Measurements from ENCODE around the gene P2RY12.
A peak's percentile ranks its signal among the peaks of the same experiment; 100 is the strongest.

The P2RY12 gene

GRCh38 chr3:151384741-151385174 is at the start of gene P2RY12:
Gene P2RY12, minus strand, starts transcription at chr3:151384753. Its CDS starts 45,908 bp downstream, at chr3:151338845.
- Histone ChIP-seq H3K36me3 (ENCODE audit: control insufficient read depth, insufficient read depth, low read length, severe bottlenecking) (peaks cover 3% of the 10 kb centered on the region), H3K27me3 (replicated peaks; ENCODE audit: control insufficient read depth, insufficient read depth, low read length) (no peaks in the 10 kb centered on the region)
- DNase-seq (ENCODE audit: low read depth) = no peak

GRCh38 chr3:151432616-151433372 is 48.2 kb upstream of the P2RY12 start:
- no peak for DNase-seq (ENCODE audit: low read depth)
- H3K9me3 ChIP-seq (ENCODE audit: control insufficient read depth, low read length) = no peaks in the 10 kb centered on the region

More at GRCh38 chr3:151384741-151385174, at the start of gene P2RY12:
- Histone ChIP-seq H3K9ac (ENCODE audit: low read length) (peak within 1 kb of the TSS; percentile 78), H3K4me3 (ENCODE audit: low read length) (peak within 1 kb of the TSS; percentile 81), H3K9me3 (ENCODE audit: control insufficient read depth, low read length) (no peaks in the 10 kb centered on the region), H3K4me1 (ENCODE audit: control insufficient read depth, insufficient read depth, low read length) (peaks cover 27% of the 10 kb centered on the region)

GRCh38 chr3:151431940-151432339 is 47.4 kb upstream of the P2RY12 start:
- Histone ChIP-seq H3K36me3 (ENCODE audit: control insufficient read depth, insufficient read depth, low read length, severe bottlenecking) (no peaks in the 10 kb centered on the region), H3K9me3 (ENCODE audit: control insufficient read depth, low read length) (no peaks in the 10 kb centered on the region), H3K27me3 (replicated peaks; ENCODE audit: control insufficient read depth, insufficient read depth, low read length) (no peaks in the 10 kb centered on the region), H3K4me1 (ENCODE audit: control insufficient read depth, insufficient read depth, low read length) (peaks cover 21% of the 10 kb centered on the region), H3K4me3 (ENCODE audit: low read length) (no peak overlapping the region), H3K9ac (ENCODE audit: low read length) (no peak overlapping the region)
- no peak for DNase-seq (ENCODE audit: low read depth)

More at GRCh38 chr3:151432616-151433372, 48.2 kb upstream of the P2RY12 start:
- no peak overlapping the region for H3K4me3 ChIP-seq (ENCODE audit: low read length)
- H3K36me3 ChIP-seq (ENCODE audit: control insufficient read depth, insufficient read depth, low read length, severe bottlenecking) = no peaks in the 10 kb centered on the region
- peaks cover 21% of the 10 kb centered on the region for H3K4me1 ChIP-seq (ENCODE audit: control insufficient read depth, insufficient read depth, low read length)
- H3K27me3 ChIP-seq (replicated peaks; ENCODE audit: control insufficient read depth, insufficient read depth, low read length) = no peaks in the 10 kb centered on the region
- no peak overlapping the region for H3K9ac ChIP-seq (ENCODE audit: low read length)

GRCh38 chr3:151430821-151431484 is 46.4 kb upstream of the P2RY12 start:
- Histone ChIP-seq H3K9ac (ENCODE audit: low read length) (no peak overlapping the region), H3K36me3 (ENCODE audit: control insufficient read depth, insufficient read depth, low read length, severe bottlenecking) (no peaks in the 10 kb centered on the region), H3K9me3 (ENCODE audit: control insufficient read depth, low read length) (no peaks in the 10 kb centered on the region), H3K27me3 (replicated peaks; ENCODE audit: control insufficient read depth, insufficient read depth, low read length) (no peaks in the 10 kb centered on the region), H3K4me3 (ENCODE audit: low read length) (no peak overlapping the region), H3K4me1 (ENCODE audit: control insufficient read depth, insufficient read depth, low read length) (peaks cover 21% of the 10 kb centered on the region)
- DNase-seq (ENCODE audit: low read depth) = peak; percentile 14

GRCh38 chr3:151428386-151428785 is 43.8 kb upstream of the P2RY12 start:
- peaks cover 10% of the 10 kb centered on the region for H3K4me1 ChIP-seq (ENCODE audit: control insufficient read depth, insufficient read depth, low read length)
- no peaks in the 10 kb centered on the region for H3K36me3 ChIP-seq (ENCODE audit: control insufficient read depth, insufficient read depth, low read length, severe bottlenecking)
- no peak overlapping the region for H3K9ac ChIP-seq (ENCODE audit: low read length)
- H3K4me3 ChIP-seq (ENCODE audit: low read length) = no peak overlapping the region
- no peaks in the 10 kb centered on the region for H3K9me3 ChIP-seq (ENCODE audit: control insufficient read depth, low read length)
- no peaks in the 10 kb centered on the region for H3K27me3 ChIP-seq (replicated peaks; ENCODE audit: control insufficient read depth, insufficient read depth, low read length)
- DNase-seq (ENCODE audit: low read depth) = no peak

- Histone ChIP-seq H3K36me3 (ENCODE audit: control insufficient read depth, insufficient read depth, low read length, severe bottlenecking) (no peaks in the 10 kb centered on the region), H3K4me3 (ENCODE audit: low read length) (no peak overlapping the region)
- no peak for DNase-seq (ENCODE audit: low read depth)
These were observed 41.7 kb upstream of the P2RY12 start for GRCh38 chr3:151426341-151426657.

GRCh38 chr3:151425627-151426340 is 41.2 kb upstream of the P2RY12 start:
- H3K27me3 ChIP-seq (replicated peaks; ENCODE audit: control insufficient read depth, insufficient read depth, low read length) = no peaks in the 10 kb centered on the region
- H3K36me3 ChIP-seq (ENCODE audit: control insufficient read depth, insufficient read depth, low read length, severe bottlenecking) = no peaks in the 10 kb centered on the region
- peak; percentile 19 for DNase-seq (ENCODE audit: low read depth)

More at GRCh38 chr3:151426341-151426657, 41.7 kb upstream of the P2RY12 start:
- Histone ChIP-seq H3K27me3 (replicated peaks; ENCODE audit: control insufficient read depth, insufficient read depth, low read length) (no peaks in the 10 kb centered on the region), H3K9me3 (ENCODE audit: control insufficient read depth, low read length) (no peaks in the 10 kb centered on the region), H3K9ac (ENCODE audit: low read length) (no peak overlapping the region), H3K4me1 (ENCODE audit: control insufficient read depth, insufficient read depth, low read length) (peaks cover 9% of the 10 kb centered on the region)

GRCh38 chr3:151423091-151423490 is 38.5 kb upstream of the P2RY12 start:
- DNase-seq (ENCODE audit: low read depth) = no peak
- Histone ChIP-seq H3K9ac (ENCODE audit: low read length) (no peak overlapping the region), H3K9me3 (ENCODE audit: control insufficient read depth, low read length) (no peaks in the 10 kb centered on the region), H3K4me3 (ENCODE audit: low read length) (no peak overlapping the region), H3K27me3 (replicated peaks; ENCODE audit: control insufficient read depth, insufficient read depth, low read length) (no peaks in the 10 kb centered on the region), H3K4me1 (ENCODE audit: control insufficient read depth, insufficient read depth, low read length) (peaks cover 11% of the 10 kb centered on the region), H3K36me3 (ENCODE audit: control insufficient read depth, insufficient read depth, low read length, severe bottlenecking) (no peaks in the 10 kb centered on the region)

More at GRCh38 chr3:151425627-151426340, 41.2 kb upstream of the P2RY12 start:
- H3K4me1 ChIP-seq (ENCODE audit: control insufficient read depth, insufficient read depth, low read length) = peaks cover 13% of the 10 kb centered on the region
- no peaks in the 10 kb centered on the region for H3K9me3 ChIP-seq (ENCODE audit: control insufficient read depth, low read length)
- H3K4me3 ChIP-seq (ENCODE audit: low read length) = no peak overlapping the region
- H3K9ac ChIP-seq (ENCODE audit: low read length) = no peak overlapping the region

GRCh38 chr3:151421938-151422337 is 37.4 kb upstream of the P2RY12 start:
- Histone ChIP-seq H3K36me3 (ENCODE audit: control insufficient read depth, insufficient read depth, low read length, severe bottlenecking) (no peaks in the 10 kb centered on the region), H3K9me3 (ENCODE audit: control insufficient read depth, low read length) (no peaks in the 10 kb centered on the region), H3K27me3 (replicated peaks; ENCODE audit: control insufficient read depth, insufficient read depth, low read length) (no peaks in the 10 kb centered on the region), H3K9ac (ENCODE audit: low read length) (no peak overlapping the region), H3K4me3 (ENCODE audit: low read length) (no peak overlapping the region), H3K4me1 (ENCODE audit: control insufficient read depth, insufficient read depth, low read length) (peaks cover 11% of the 10 kb centered on the region)
- no peak for DNase-seq (ENCODE audit: low read depth)

- Histone ChIP-seq H3K4me3 (ENCODE audit: low read length) (no peak overlapping the region), H3K9ac (ENCODE audit: low read length) (no peak overlapping the region), H3K4me1 (ENCODE audit: control insufficient read depth, insufficient read depth, low read length) (peaks cover 7% of the 10 kb centered on the region)
These were observed 35.3 kb upstream of the P2RY12 start for GRCh38 chr3:151419806-151420205.

GRCh38 chr3:151415289-151415688 is 30.7 kb upstream of the P2RY12 start:
- H3K9ac ChIP-seq (ENCODE audit: low read length) = no peak overlapping the region
- H3K27me3 ChIP-seq (replicated peaks; ENCODE audit: control insufficient read depth, insufficient read depth, low read length) = no peaks in the 10 kb centered on the region
- H3K9me3 ChIP-seq (ENCODE audit: control insufficient read depth, low read length) = no peaks in the 10 kb centered on the region
- no peaks in the 10 kb centered on the region for H3K36me3 ChIP-seq (ENCODE audit: control insufficient read depth, insufficient read depth, low read length, severe bottlenecking)
- no peak overlapping the region for H3K4me3 ChIP-seq (ENCODE audit: low read length)
- no peaks in the 10 kb centered on the region for H3K4me1 ChIP-seq (ENCODE audit: control insufficient read depth, insufficient read depth, low read length)
- DNase-seq (ENCODE audit: low read depth) = no peak

More at GRCh38 chr3:151419806-151420205, 35.3 kb upstream of the P2RY12 start:
- no peaks in the 10 kb centered on the region for H3K9me3 ChIP-seq (ENCODE audit: control insufficient read depth, low read length)
- H3K36me3 ChIP-seq (ENCODE audit: control insufficient read depth, insufficient read depth, low read length, severe bottlenecking) = no peaks in the 10 kb centered on the region
- no peaks in the 10 kb centered on the region for H3K27me3 ChIP-seq (replicated peaks; ENCODE audit: control insufficient read depth, insufficient read depth, low read length)
- DNase-seq (ENCODE audit: low read depth) = no peak

All from adipocyte (in vitro differentiated cells).